Measurements from ENCODE around the gene KXD1.
"Not testable (repeated sequence)": the region's sequence is repeated elsewhere in the genome, so short reads cannot be mapped to it uniquely, and the experiment has no call there.

KXD1 gene

GRCh38 chr19:18536475-18536874 is 21.2 kb upstream of the KXD1 start:
- DNase-seq (ENCODE audit: low read depth), result no peak

GRCh38 chr19:18537431-18537830 is 20.2 kb upstream of the KXD1 start:
- DNase-seq (ENCODE audit: low read depth), result no peak

GRCh38 chr19:18538115-18538514 is 19.6 kb upstream of the KXD1 start:
- DNase-seq (ENCODE audit: low read depth), result no peak

GRCh38 chr19:18539372-18539771 is 18.3 kb upstream of the KXD1 start:
- DNase-seq (ENCODE audit: low read depth), result no peak

DNA sequence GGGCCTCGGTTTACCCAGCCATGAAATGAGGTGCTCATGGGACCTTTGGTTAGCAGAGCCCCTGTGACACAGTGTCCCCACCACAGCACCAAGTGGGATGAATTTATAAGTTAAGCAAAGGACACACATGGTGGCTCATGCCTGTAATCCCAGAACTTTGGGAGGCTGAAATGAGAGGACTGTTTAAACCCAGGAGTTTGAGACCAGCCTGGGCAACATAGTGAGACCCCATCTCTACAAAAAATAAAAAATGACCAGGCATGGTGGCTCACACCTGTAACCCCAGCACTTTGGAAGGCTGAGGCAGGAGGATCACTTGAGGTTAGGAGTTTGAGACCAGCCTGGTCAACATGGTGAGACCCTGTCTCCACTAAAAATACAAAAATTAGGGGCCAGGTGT is 17.5 kb upstream of the KXD1 start:
- not testable (repeated sequence) for DNase-seq (ENCODE audit: low read depth)

GRCh38 chr19:18541258-18541991 is 16.2 kb upstream of the KXD1 start:
- DNase-seq (ENCODE audit: low read depth), result no peak

GRCh38 chr19:18541992-18542940 is 15.4 kb upstream of the KXD1 start:
- DNase-seq (ENCODE audit: low read depth), result no peak

DNA sequence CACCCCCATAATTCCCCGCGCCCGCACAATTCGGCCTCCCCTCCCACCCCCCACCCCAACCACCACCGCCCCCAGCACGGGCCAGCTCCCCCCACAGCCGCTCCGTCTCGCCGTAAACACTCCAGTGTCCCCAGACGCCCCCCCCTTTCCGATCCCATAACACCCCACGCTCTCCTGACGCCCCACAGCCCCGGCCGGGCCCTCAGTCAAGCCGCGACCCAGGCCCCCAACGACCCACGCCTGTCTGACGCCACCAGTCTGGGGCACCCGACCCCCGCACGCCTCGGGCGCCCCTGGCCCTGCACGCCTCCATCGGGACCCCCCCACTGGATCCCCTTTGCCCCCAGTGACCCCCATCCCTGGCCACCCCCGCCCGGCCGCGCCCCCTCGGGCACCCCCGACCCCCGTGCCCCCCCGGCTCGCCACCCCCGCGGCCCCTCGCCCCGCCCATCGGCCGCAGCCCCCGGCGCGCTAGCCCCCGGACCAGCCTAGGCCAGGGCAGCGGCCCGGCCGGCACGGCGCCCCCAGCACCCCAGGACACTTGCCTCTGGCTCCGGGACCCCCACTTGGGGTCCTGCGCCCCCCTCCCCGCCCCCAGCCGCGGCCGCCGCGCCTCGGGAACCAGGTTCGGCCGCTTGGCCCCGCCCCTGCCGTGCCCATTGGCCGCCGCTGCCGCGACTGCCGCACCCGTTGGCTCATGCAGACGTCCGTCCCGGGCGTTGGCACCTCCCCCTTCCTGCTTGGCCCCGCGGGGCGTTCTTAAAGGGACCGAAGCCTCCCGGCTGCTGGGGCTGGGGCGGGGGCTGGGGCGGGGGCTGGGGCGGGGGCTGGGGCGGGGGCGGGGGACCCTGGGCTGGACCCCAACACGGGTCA is 14.5 kb upstream of the KXD1 start, which contains the start of gene FKBP8:
Gene FKBP8 (minus strand): TSS at position 633 of the 873 bp plus-strand sequence. CDS start 1,603 bp downstream, outside the sequence.
- peak; percentile 71 for DNase-seq (ENCODE audit: low read depth)

- DNase-seq (ENCODE audit: low read depth), result no peak
These were observed 13.7 kb upstream of the KXD1 start for GRCh38 chr19:18543814-18544475.

DNA sequence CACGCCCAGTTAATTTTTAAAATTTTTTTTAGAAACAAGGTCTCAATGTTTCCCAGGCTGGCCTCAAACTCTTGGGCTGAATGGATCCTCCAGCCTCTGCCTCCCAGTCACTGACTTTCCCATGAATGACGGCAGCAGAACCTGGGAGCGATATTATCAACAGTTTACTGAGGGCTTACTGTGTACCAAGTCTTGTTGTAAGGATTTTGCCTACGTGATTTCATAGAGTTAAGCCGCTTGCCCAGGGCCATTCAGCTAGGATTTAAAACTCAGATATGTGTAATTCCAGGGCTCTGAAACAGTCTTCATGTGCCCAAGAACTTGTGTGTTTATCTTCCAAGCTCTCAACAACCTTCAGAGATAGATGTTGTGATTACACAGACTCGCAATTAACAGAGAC is 6.0 kb upstream of the KXD1 start:
- DNase-seq (ENCODE audit: low read depth), result no peak

- DNase-seq (ENCODE audit: low read depth), result no peak
These were observed 509 bp downstream of the KXD1 start for GRCh38 chr19:18558202-18558555.

GRCh38 chr19:18558604-18559003 is 934 bp downstream of the KXD1 start:
- DNase-seq (ENCODE audit: low read depth), result no peak

DNA sequence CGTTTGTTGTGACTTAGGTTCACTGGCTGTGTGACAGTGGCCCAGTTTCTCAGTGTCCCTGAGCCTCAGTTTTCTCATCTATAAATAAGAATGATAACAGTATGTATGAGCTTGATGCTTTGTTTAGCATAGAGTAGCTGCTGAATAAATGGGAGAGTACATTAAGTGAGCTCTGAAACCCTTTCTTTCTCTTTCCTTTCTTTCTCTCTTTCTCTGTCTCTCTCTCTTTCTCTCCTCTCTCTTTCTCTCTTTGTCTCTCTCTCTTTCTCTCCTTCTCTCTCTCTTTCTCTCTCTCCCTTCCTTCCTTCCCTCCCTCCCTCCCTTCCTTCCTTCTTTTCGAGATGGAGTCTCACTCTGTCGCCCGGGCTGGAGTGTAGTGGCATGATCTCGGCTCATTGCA is 2.0 kb downstream of the KXD1 start:
- DNase-seq (ENCODE audit: low read depth), result no peak

DNA sequence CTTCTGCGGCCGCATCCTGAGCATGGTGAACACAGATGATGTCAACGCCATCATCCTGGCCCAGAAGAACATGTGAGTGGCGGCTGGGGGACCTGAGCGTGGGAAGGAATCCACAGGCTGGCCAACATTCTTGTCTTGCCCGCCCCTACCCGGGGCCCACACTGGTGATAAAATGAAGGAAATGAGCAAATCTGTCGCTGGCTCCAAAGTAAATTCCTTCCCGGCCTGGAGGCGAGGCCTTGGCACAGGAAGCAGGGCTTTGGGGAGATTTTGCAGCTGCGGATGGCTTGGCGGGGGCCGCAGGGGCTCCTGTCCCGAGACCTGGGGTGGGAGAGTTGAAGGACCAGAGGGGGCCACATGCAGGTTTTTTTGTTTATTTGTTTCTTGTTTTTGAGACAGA is 4.4 kb downstream of the KXD1 start:
- DNase-seq (ENCODE audit: low read depth), result no peak

DNA sequence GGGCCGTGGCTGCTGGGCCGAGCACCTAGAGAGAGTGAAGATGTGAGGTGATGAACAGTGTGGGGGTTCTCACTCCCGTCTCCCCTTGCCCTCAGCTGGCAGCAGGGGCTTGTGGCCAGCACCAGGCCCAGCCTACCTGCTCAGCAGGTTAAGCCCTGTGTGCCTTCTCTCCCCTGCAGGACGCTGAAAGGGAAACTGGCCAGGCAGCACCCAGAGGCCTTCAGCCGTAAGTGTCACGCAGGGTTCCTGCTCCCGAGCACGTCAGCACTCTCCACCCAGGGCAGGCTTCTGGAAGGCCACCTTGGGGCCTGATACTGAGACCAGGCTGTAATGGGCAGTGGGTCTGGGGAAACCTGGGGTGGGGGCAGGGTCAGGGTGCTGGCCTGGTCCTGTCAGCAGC is 9.3 kb downstream of the KXD1 start:
- no peak for DNase-seq (ENCODE audit: low read depth)

- DNase-seq (ENCODE audit: low read depth), result no peak
These were observed 10.7 kb downstream of the KXD1 start for GRCh38 chr19:18568367-18568766.

DNA sequence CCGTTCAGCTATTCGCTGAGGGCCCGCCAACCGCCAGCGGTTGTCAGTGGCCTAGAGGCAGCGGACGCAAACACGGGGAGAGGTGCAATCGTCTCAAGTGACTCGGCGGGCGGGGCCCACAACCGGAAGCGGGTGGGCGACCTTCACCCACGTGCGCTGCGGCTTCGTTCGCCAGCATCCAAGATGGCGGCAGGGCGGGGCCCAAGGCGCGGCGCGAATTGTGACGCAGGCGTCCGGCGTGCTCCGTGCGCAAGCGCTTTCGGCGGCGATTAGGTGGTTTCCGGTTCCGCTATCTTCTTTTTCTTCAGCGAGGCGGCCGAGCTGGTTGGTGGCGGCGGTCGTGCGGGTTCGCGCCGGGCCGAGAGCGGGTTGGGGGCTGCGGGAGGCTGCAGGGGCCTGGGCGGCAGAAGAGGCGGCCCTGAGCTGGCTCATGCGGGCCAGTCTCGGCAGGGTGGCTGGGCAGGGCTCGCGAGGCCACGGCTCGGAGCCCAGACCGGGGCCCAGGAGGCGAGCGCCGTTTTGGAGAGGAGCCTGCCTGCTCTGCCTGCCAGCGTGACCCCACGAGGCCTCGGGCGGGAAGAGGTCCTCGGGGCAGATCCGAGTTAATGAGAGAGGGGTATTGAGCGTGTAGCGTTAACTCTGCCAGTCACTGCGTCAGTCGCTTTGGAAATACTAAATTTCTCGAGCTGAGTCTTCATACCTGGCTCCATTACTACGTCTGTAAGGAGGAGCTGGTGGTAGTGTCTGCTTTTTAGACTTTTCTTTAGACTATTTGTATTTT is 14.1 kb downstream of the KXD1 start, which contains the start of gene UBA52:
Gene UBA52 (plus strand): TSS at position 294 of the 781 bp plus-strand sequence. CDS start 1,444 bp downstream, outside the sequence.
- DNase-seq (ENCODE audit: low read depth), result peak; percentile 91

DNA sequence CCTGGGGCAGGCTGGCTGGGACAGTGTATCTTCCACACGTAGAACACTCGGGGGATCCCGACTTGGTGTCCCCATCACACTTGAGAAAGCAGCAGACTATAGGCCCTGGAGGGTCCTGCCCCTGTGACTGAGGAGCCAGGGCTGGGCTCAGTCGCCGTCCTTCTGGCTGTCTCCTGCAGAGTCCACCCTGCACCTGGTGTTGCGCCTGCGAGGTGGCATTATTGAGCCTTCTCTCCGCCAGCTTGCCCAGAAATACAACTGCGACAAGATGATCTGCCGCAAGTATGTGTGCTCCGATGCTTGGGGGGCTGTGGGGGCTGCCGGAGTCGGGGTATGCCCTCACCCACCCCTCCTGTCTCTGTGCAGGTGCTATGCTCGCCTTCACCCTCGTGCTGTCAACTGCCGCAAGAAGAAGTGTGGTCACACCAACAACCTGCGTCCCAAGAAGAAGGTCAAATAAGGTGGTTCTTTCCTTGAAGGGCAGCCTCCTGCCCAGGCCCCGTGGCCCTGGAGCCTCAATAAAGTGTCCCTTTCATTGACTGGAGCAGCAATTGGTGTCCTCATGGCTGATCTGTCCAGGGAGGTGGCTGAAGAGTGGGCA is 17.1 kb downstream of the KXD1 start:
- no peak for DNase-seq (ENCODE audit: low read depth)

GRCh38 chr19:18576383-18576782 is 18.7 kb downstream of the KXD1 start:
- no peak for DNase-seq (ENCODE audit: low read depth)

DNA sequence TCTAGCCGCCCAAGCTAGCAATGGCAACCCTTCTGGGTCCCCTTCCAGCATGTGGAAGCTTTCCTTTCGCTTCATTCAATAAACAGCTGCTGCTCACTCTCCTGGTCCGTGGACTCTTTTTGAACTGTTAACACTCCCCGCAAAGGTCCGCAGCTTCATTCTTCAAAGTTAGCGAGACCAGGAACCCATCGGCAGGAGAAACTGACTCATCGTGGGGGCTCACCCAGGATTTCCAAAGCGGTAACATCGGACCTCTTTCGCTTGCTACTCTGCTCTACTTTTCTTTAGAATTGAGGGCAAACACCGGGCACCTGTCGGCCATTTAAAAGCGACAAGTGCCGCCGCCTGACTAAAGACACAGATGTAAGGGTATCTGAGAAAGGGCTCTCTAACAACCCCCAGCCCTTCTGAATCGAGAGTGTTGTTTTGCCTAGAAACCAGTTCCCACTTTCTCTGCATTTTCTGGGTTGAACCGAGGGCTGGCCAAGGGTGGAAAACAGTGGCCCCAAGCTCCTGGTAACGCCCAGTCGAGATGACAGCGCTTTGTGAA is 19.8 kb downstream of the KXD1 start:
- DNase-seq (ENCODE audit: low read depth), result no peak
